Measurements from ENCODE around the gene PRKD1.

- TF ChIP-seq CTCF (conservative IDR thresholded peaks at IDR 0.05; ENCODE audit: low read length) (no peak), EZH2phosphoT487 (IDR thresholded peaks at IDR 0.05; ENCODE audit: borderline replicate concordance) (no peak)
Observed at GRCh38 chr14:29601616-29602015, 326.0 kb downstream of the PRKD1 start.
